HUDEP-2 (cell line): Measurements from ENCODE around the gene NEK9.
A peak's percentile ranks its signal among the peaks of the same experiment; 100 is the strongest.
"Not testable (repeated sequence)": the region's sequence is repeated elsewhere in the genome, so short reads cannot be mapped to it uniquely, and the experiment has no call there.

Source experiments
- DNase-seq, 76 experiments: peaks; one replicate each; lab custom pipeline; 2025; ENCODE audit not compliant: unreplicated experiment in 76 of 76; lab: John Stamatoyannopoulos, UW

The NEK9 gene

GRCh38 chr14:75147423-75148071 lies 20.7 kb upstream of the NEK9 start:
- peak in 50 of 76 experiments; percentile 1 to 70 (median 30) for DNase-seq

- DNase-seq: no peak
Measured at GRCh38 chr14:75144944-75145343, 18.1 kb upstream of the NEK9 start.

GRCh38 chr14:75143761-75144527 lies 17.1 kb upstream of the NEK9 start:
- DNase-seq: no peak

- no peak for DNase-seq
Measured at GRCh38 chr14:75142494-75142893, 15.6 kb upstream of the NEK9 start.

GRCh38 chr14:75141967-75142366 lies 15.1 kb upstream of the NEK9 start:
- peak in 4 of 76 experiments; percentile 9 to 21 (median 14) for DNase-seq

- no peak for DNase-seq
Measured at GRCh38 chr14:75141062-75141461, 14.2 kb upstream of the NEK9 start.

- no peak for DNase-seq
Measured at GRCh38 chr14:75140620-75141019, 13.8 kb upstream of the NEK9 start.

GRCh38 chr14:75139185-75139584 lies 12.3 kb upstream of the NEK9 start:
- no peak for DNase-seq

GRCh38 chr14:75138492-75138891 lies 11.6 kb upstream of the NEK9 start:
- DNase-seq: no peak

GRCh38 chr14:75134644-75135043 lies 7.8 kb upstream of the NEK9 start:
- DNase-seq: no peak

GRCh38 chr14:75133597-75133996 lies 6.7 kb upstream of the NEK9 start:
- no peak for DNase-seq

GRCh38 chr14:75132382-75133086 lies 5.7 kb upstream of the NEK9 start:
- peak in 48 of 76 experiments; percentile 2 to 78 (median 46) for DNase-seq

GRCh38 chr14:75128596-75128990 lies 1.7 kb upstream of the NEK9 start:
- no peak for DNase-seq

GRCh38 chr14:75127903-75128595 lies 1.2 kb upstream of the NEK9 start:
- peak in 1 of 76 experiments; percentile 5 for DNase-seq

- DNase-seq: not testable (repeated sequence)
Measured at GRCh38 chr14:75127474-75127820, 599 bp upstream of the NEK9 start.

GRCh38 chr14:75126121-75126544 lies 715 bp downstream of the NEK9 start:
- DNase-seq: peak in 8 of 76 experiments; percentile 3 to 26 (median 14)

GRCh38 chr14:75125617-75126016 lies 1.2 kb downstream of the NEK9 start:
- no peak for DNase-seq

- peak in 15 of 76 experiments; percentile 3 to 52 (median 13) for DNase-seq
Measured at GRCh38 chr14:75123991-75124390, 2.9 kb downstream of the NEK9 start.

GRCh38 chr14:75121552-75121951 lies 5.3 kb downstream of the NEK9 start:
- no peak for DNase-seq

- DNase-seq: no peak
Measured at GRCh38 chr14:75120541-75121291, 6.1 kb downstream of the NEK9 start.
